ENCODE measurements around the gene HSPE1. TPM values are rescaled to one million over a fixed set of nuclear protein-coding genes. Genes with fewer than 3 reads are reported as not detected.

Gene HSPE1
- total RNA-seq, 2 donors from 2014 or later: 64.9 to 75.0 TPM

GRCh38 chr2:197502685-197503084 is 2.5 kb downstream of the HSPE1 start:
- Mint-ChIP-seq H3K27me3 (ENCODE audit: low read depth) (no peaks in the 10 kb centered on the region), H3K36me3 (ENCODE audit: insufficient read depth in 2 of 2) (peaks cover 14 to 33% of the 10 kb centered on the region in 2 donors), H3K4me3 (peak overlapping the region; percentile 96 to 100), H3K4me1 (ENCODE audit: low read depth) (peaks cover 45% of the 10 kb centered on the region), H3K9me3 (no peaks in the 10 kb centered on the region), H3K27ac (peak overlapping the region; percentile 99)
- ATAC-seq (replicated peaks in 1 of 2) (no peak), DNase-seq (no peak)

- H3K4me3 Mint-ChIP-seq: no peak overlapping the region
- peaks cover 38% of the 10 kb centered on the region for H3K4me1 Mint-ChIP-seq (ENCODE audit: low read depth)
- H3K9me3 Mint-ChIP-seq: no peaks in the 10 kb centered on the region
- ATAC-seq (replicated peaks in 1 of 2) (no peak), DNase-seq (no peak)
- peaks cover 5 to 22% of the 10 kb centered on the region in 2 donors for H3K36me3 Mint-ChIP-seq (ENCODE audit: insufficient read depth in 2 of 2)
- H3K27me3 Mint-ChIP-seq (ENCODE audit: low read depth): no peaks in the 10 kb centered on the region
- peak overlapping the region; percentile 73 for H3K27ac Mint-ChIP-seq
Measured at GRCh38 chr2:197504000-197504399, 3.8 kb downstream of the HSPE1 start.

GRCh38 chr2:197504512-197504911 is 4.3 kb downstream of the HSPE1 start:
- Mint-ChIP-seq H3K27me3 (ENCODE audit: low read depth) (no peaks in the 10 kb centered on the region), H3K4me3 (no peak overlapping the region), H3K36me3 (ENCODE audit: insufficient read depth in 2 of 2) (peaks cover 3 to 22% of the 10 kb centered on the region in 2 donors), H3K4me1 (ENCODE audit: low read depth) (peaks cover 38% of the 10 kb centered on the region), H3K27ac (peak overlapping the region; percentile 73), H3K9me3 (no peaks in the 10 kb centered on the region)
- DNase-seq: no peak
- no peak for ATAC-seq (replicated peaks in 1 of 2)

DNA sequence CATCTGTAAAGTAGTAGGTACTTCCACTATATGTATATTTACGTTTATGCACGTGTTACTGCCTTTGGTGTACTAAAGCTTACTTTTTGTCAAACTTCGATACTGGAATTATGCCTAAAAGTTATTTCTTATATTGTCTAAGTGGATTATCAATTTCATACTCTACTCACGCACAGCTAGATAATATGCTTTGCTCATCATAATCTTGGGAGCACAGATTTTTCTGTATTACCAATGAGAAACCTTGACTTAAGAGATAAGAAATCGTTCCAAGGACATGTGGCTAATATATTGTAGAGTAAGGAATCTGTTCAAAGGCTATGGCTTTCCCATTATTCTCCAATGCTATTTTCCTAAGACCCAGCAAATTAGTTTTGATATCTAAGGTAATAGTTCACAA is 6.5 kb downstream of the HSPE1 start:
- no peak for DNase-seq
- no peak overlapping the region for H3K27ac Mint-ChIP-seq
- no peak overlapping the region for H3K4me3 Mint-ChIP-seq
- H3K36me3 Mint-ChIP-seq (ENCODE audit: insufficient read depth in 2 of 2): peaks cover 0 to 11% of the 10 kb centered on the region in 2 donors
- H3K4me1 Mint-ChIP-seq (ENCODE audit: low read depth): peaks cover 28% of the 10 kb centered on the region
- H3K27me3 Mint-ChIP-seq (ENCODE audit: low read depth): no peaks in the 10 kb centered on the region
- H3K9me3 Mint-ChIP-seq: no peaks in the 10 kb centered on the region
- no peak for ATAC-seq (replicated peaks in 1 of 2)

DNA sequence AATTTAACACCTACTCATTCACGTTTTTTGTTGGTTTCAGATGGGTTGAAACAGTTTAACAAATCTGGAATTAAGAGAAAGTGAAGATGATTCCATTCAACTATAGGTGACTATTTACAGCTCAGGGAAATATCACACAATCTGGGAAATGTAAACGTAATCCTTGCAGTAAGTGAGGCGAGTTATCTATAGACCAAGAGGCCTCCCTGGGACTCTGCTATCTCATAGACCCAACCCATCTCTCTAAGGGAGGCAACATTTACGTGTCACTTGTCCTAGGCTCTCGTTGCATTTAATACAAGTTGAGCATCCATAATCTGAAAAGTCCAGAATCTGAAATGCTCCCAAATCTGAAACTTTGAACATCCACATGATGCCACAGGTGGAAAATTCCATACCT is 13.7 kb downstream of the HSPE1 start:
- Mint-ChIP-seq H3K27me3 (ENCODE audit: low read depth) (no peaks in the 10 kb centered on the region), H3K27ac (no peak overlapping the region)

GRCh38 chr2:197514754-197515153 is 14.6 kb downstream of the HSPE1 start:
- H3K4me1 Mint-ChIP-seq (ENCODE audit: low read depth): peaks cover 28% of the 10 kb centered on the region
- no peak for ATAC-seq (replicated peaks in 1 of 2)
- H3K27ac Mint-ChIP-seq: peak overlapping the region; percentile 98
- H3K9me3 Mint-ChIP-seq: no peaks in the 10 kb centered on the region
- DNase-seq: no peak
- H3K4me3 Mint-ChIP-seq: peak overlapping the region; percentile 94 to 95
- H3K27me3 Mint-ChIP-seq (ENCODE audit: low read depth): no peaks in the 10 kb centered on the region
- H3K36me3 Mint-ChIP-seq (ENCODE audit: insufficient read depth in 2 of 2): peaks cover 3 to 11% of the 10 kb centered on the region in 2 donors

More for the DNA sequence above, 13.7 kb downstream of the HSPE1 start:
- DNase-seq: no peak
- H3K36me3 Mint-ChIP-seq (ENCODE audit: insufficient read depth in 2 of 2): peaks cover 3 to 4% of the 10 kb centered on the region in 2 donors
- peaks cover 19% of the 10 kb centered on the region for H3K4me1 Mint-ChIP-seq (ENCODE audit: low read depth)
- H3K9me3 Mint-ChIP-seq: no peaks in the 10 kb centered on the region
- ATAC-seq (replicated peaks in 1 of 2): no peak
- H3K4me3 Mint-ChIP-seq: no peak overlapping the region

DNA sequence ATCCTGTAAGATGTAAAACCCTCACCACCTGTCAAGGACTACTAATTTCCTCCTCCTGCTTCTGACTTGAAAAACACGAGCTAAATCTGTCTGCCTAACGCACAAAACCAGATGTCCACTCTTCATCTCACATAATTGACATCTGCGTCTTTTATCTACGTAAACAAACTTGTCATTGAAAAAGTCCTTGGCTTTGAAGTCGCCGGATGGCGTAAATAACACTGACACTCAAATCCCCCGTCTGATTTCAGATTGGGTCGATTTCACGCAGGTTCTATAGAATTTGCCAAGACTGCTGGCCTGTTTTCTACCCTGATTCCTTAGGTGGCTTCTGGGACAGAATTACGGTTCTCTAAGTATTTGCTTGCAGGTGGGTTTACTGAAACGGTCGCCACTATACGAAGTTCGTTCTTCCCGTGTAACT is 15.1 kb downstream of the HSPE1 start:
- H3K27ac Mint-ChIP-seq: peak overlapping the region; percentile 98
- no peaks in the 10 kb centered on the region for H3K9me3 Mint-ChIP-seq
- peaks cover 32% of the 10 kb centered on the region for H3K4me1 Mint-ChIP-seq (ENCODE audit: low read depth)
- no peaks in the 10 kb centered on the region for H3K27me3 Mint-ChIP-seq (ENCODE audit: low read depth)
- DNase-seq (no peak), ATAC-seq (replicated peaks in 1 of 2) (peak in 1 of 2 donors; percentile 1)
- peaks cover 3 to 15% of the 10 kb centered on the region in 2 donors for H3K36me3 Mint-ChIP-seq (ENCODE audit: insufficient read depth in 2 of 2)
- H3K4me3 Mint-ChIP-seq: peak overlapping the region; percentile 94 to 95

GRCh38 chr2:197515739-197516392 is 15.7 kb downstream of the HSPE1 start, which contains the start of gene MOB4:
Gene MOB4, plus strand, starts transcription at chr2:197516066. Its CDS starts 21 bp downstream, at chr2:197516087.
- peaks cover 0 to under 1% of the 10 kb centered on the region in 2 donors for H3K9me3 Mint-ChIP-seq
- H3K4me1 Mint-ChIP-seq (ENCODE audit: low read depth): peaks cover 36% of the 10 kb centered on the region
- H3K27ac Mint-ChIP-seq: peak within 1 kb of the TSS; percentile 98
- H3K27me3 Mint-ChIP-seq (ENCODE audit: low read depth): no peaks in the 10 kb centered on the region
- peak; percentile 93 to 97 for ATAC-seq (replicated peaks in 1 of 2)
- DNase-seq: peak; percentile 96 to 97
- peak within 1 kb of the TSS; percentile 94 to 95 for H3K4me3 Mint-ChIP-seq
- peaks cover 4 to 20% of the 10 kb centered on the region in 2 donors for H3K36me3 Mint-ChIP-seq (ENCODE audit: insufficient read depth in 2 of 2)

DNA sequence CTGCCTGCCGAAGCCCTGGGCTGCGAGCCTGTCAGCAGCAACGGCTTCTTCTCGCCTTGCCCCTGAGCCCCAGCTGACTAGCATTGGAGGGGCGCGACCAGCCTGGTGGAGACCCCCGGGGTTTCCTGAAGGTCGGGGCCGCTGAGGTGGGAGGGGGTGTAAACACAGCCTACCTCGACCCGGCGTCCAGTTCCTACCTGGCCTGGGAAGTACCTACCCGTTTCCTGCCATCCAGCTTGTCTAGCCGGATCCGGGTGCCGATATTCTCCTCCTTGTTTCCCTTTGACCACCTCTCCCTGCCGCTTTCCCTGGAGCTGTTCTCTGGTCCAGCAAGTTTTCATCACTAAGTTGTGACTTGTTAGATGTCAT is 16.2 kb downstream of the HSPE1 start:
- peaks cover 0 to 2% of the 10 kb centered on the region in 2 donors for H3K9me3 Mint-ChIP-seq
- H3K36me3 Mint-ChIP-seq (ENCODE audit: insufficient read depth in 2 of 2): peaks cover 6 to 24% of the 10 kb centered on the region in 2 donors
- H3K4me3 Mint-ChIP-seq: peak overlapping the region; percentile 94 to 95
- H3K27me3 Mint-ChIP-seq (ENCODE audit: low read depth): no peaks in the 10 kb centered on the region
- no peak for ATAC-seq (replicated peaks in 1 of 2)
- peak; percentile 34 to 35 for DNase-seq
- peaks cover 40% of the 10 kb centered on the region for H3K4me1 Mint-ChIP-seq (ENCODE audit: low read depth)
- peak overlapping the region; percentile 97 for H3K27ac Mint-ChIP-seq

DNA sequence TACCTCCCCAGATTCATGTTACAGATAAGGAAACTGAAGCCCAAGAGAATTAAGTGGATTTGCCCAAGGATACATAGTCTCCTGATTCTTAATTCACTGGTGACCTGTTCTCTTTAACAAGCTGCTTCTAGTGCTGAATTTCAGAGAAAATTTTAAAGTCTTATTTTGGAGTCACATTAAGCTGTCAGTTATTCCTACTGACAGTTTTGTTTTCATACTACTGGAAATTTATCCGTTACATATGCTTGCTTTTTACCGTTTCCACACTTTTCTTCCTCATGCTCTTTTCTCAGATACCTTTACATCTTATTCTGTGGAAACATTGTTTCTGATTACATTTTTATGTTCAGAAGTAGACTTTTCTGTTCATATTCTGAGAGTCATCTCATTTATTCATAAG is 17.0 kb downstream of the HSPE1 start:
- Mint-ChIP-seq H3K4me1 (ENCODE audit: low read depth) (peaks cover 40% of the 10 kb centered on the region), H3K4me3 (peak overlapping the region; percentile 94 to 95), H3K27ac (peak overlapping the region; percentile 97), H3K27me3 (ENCODE audit: low read depth) (no peaks in the 10 kb centered on the region), H3K36me3 (ENCODE audit: insufficient read depth in 2 of 2) (peaks cover 6 to 27% of the 10 kb centered on the region in 2 donors), H3K9me3 (peaks cover 0 to 2% of the 10 kb centered on the region in 2 donors)
- DNase-seq: no peak
- no peak for ATAC-seq (replicated peaks in 1 of 2)

- H3K27ac Mint-ChIP-seq: peak overlapping the region; percentile 24
- H3K4me1 Mint-ChIP-seq (ENCODE audit: low read depth): peaks cover 34% of the 10 kb centered on the region
Measured at GRCh38 chr2:197538412-197538811, 38.2 kb downstream of the HSPE1 start.

DNA sequence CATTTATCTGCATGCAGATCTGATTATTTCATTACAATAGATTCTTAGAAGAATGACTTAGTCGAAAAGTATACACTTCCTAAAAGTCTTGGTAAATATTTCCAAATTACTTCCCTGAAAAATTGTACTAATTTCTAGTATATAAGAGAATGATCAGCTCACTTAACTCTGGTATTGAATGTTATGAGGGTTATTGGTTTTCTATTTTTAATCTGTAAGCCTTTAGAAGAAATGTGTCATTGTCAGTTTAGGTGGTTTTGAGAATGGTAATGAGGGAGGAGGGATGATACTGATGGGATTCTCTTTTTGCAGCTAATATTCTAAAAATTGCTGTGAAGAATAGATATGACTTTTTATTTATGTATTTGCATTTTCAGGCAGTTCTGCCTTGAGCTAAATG is 39.6 kb downstream of the HSPE1 start:
- ATAC-seq (replicated peaks in 1 of 2) (no peak), DNase-seq (no peak)
- no peaks in the 10 kb centered on the region for H3K27me3 Mint-ChIP-seq (ENCODE audit: low read depth)
- H3K9me3 Mint-ChIP-seq: no peaks in the 10 kb centered on the region
- peak overlapping the region; percentile 76 for H3K27ac Mint-ChIP-seq
- peaks cover 21% of the 10 kb centered on the region for H3K4me1 Mint-ChIP-seq (ENCODE audit: low read depth)
- no peak overlapping the region for H3K4me3 Mint-ChIP-seq
- H3K36me3 Mint-ChIP-seq (ENCODE audit: insufficient read depth in 2 of 2): peaks cover 7 to 44% of the 10 kb centered on the region in 2 donors

More at GRCh38 chr2:197538412-197538811, 38.2 kb downstream of the HSPE1 start:
- Mint-ChIP-seq H3K4me3 (no peak overlapping the region), H3K36me3 (ENCODE audit: insufficient read depth in 2 of 2) (peaks cover 7 to 48% of the 10 kb centered on the region in 2 donors), H3K27me3 (ENCODE audit: low read depth) (no peaks in the 10 kb centered on the region), H3K9me3 (no peaks in the 10 kb centered on the region)
- DNase-seq: no peak
- no peak for ATAC-seq (replicated peaks in 1 of 2)

DNA sequence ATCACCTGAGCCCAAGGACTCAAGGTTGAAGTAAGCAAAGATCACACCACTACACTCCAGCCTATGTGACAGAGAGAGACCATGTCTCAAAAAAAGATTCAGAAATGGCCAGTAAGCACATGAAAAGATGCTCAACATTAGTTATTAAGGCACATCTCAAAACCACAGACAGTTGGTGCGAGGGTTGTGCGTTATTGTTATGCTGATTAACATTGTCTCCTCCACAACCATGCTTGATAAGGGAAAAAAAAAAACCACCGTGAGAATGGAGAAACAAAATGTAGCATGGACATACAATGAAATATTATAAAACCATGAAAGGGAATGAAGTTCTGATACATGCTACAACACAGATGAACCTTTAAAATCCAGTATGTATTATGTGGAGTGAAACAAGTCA is 43.0 kb downstream of the HSPE1 start:
- Mint-ChIP-seq H3K27me3 (ENCODE audit: low read depth) (no peaks in the 10 kb centered on the region), H3K4me1 (ENCODE audit: low read depth) (peaks cover 11% of the 10 kb centered on the region), H3K4me3 (no peak overlapping the region), H3K27ac (no peak overlapping the region), H3K9me3 (no peaks in the 10 kb centered on the region), H3K36me3 (ENCODE audit: insufficient read depth in 2 of 2) (peaks cover 3 to 26% of the 10 kb centered on the region in 2 donors)
- DNase-seq (no peak), ATAC-seq (replicated peaks in 1 of 2) (no peak)
